T-helper 1 cell treated with Interleukin-12 subunit alpha and Interleukin-12 subunit beta and Interleukin-4 antibody, amounts not matched to agents 30 ng/mL and 1 ng/mL, for 36 hours (primary cell): ENCODE measurements around the gene RPRD1B. TPM values are rescaled to one million over a fixed set of nuclear protein-coding genes. Genes with fewer than 3 reads are reported as not detected.

Experiments used
- intact Hi-C: fragments of 100-400 bp; cut with micrococcal nuclease; formaldehyde crosslinking; loops from one replicate; pipeline ENCODE4 v1.15.1; 2024
- total RNA-seq: library from RNA; stranded (reverse); gene quantifications from 2 replicates; pipeline ENCODE4 v1.2.3, GENCODE V29; 2022

The RPRD1B gene, protein sequence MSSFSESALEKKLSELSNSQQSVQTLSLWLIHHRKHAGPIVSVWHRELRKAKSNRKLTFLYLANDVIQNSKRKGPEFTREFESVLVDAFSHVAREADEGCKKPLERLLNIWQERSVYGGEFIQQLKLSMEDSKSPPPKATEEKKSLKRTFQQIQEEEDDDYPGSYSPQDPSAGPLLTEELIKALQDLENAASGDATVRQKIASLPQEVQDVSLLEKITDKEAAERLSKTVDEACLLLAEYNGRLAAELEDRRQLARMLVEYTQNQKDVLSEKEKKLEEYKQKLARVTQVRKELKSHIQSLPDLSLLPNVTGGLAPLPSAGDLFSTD
- 51.9 and 55.6 TPM in 2 replicates for total RNA-seq

DNA sequence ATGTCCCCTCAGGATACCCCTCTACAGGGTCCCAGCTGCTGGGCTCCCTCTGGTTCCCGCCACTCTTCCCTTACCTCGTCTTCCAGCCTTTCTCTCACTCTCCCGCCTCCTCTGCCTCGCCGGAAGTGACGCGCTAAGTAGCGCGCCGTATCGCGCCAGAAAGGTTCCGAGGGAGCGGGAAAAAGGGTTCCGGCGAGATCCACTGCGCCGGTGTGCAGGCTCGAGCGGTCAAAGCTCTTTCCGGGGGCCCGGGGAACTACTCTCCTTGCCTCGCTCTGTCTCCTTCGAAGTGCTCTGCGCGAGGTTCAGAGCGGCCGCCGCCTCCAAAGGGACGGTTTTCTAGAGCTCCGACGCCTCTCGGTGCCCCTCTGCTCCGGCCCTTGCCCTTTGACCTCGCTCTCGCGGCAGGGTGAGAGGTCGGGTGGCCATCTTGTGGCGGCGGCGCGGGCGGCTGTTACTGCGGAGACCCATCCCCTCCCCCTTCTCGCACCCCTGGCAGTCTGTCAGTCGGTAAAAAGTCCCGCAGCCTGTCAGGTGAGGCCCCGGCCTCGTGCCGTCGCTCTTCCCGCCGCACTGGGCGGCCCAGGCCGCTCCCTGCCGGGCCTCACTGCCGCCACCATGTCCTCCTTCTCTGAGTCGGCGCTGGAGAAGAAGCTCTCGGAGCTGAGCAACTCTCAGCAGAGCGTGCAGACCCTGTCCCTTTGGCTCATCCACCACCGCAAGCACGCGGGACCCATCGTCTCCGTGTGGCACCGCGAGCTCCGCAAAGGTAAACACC lies at the start of gene RPRD1B, which contains the start of gene TTI1:
Gene RPRD1B, plus strand, starts transcription at position 417 of the 778 bp plus-strand sequence. Its CDS starts 202 bp downstream, at position 619.
Gene TTI1, minus strand, starts transcription at position 127 of the 778 bp plus-strand sequence. CDS start 19,640 bp downstream, outside the sequence.
- intact Hi-C loops = loop anchor here (1.0 to 10.0 kb wide), 9 partner anchors 24 to 839 kb away; partner anchors contain the start of genes BLCAP, MANBAL, RALGAPB and SNHG17

DNA sequence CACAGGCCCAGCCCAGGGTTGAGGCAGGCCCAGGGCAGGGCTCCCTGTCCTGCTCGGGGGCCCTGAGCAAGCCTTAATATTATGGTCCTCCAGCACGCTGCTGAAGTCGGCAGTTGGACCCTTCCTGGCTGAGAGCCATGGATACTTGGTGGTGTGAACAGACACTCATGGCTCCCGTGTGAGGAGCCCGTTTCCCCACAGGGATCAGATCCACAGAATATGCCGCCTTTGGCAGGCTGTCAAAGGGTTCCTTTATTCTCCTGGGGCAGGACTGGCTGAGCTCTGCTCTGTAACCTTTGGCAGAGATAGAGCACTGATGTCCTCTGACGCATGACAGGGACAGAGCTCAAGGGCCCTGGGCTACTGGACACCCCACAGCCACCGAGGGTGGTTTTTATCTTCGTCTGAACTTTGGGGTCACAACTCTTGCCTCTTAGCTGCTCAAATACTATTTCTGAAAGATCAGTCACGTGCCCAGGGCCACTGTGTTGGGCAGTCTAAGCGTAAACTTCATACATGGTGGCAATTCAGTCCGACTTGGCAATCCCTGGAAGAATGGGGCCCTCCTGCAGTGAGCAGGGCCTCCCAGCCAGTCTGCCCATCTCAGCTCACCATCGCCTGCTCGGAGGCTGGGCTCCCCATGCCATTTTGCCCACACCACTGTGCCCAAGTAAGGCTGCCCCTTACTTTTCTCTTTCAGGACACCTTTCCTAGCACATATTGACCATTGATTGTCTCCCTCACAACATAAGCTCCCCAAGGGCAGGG lies 49.3 kb upstream of the RPRD1B start:
- intact Hi-C loops = no loop called here

DNA sequence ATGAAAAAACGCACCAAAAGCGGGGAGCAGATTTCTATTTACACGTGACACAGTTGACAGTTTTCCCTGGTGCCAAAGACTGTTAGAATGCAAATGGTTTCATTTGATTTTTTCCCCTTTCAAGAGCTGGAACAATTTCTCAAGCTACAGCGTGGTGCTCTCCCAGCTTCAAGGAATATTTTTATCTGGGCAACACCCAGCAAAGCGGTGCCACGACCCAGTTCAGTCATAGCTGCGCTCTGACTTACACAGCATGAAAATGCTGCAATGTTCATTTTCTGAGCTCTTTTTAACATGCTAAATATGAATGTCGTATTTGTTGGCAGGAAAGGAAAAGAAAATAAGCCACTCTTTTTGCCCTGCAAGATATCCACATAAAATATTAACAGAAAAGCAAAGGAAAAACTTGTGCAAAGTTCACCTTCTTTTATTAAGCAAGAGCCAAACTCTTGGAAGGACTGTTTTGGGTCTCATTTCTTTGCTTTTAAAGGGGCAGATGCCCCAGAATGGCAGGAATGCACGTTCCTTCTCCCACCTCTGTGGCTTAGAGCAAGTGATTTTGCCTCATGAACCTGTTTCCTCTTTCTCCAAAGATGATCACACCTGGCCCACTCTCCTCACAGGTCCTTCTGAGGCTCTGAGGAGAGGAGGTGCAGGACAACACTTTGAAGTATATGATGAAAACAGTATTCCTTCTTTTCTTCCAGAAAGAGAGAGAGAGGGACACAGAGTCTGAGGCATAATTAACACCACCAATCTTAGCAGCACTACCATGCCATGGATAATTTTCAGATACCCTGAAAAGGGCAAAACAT lies 47.3 kb upstream of the RPRD1B start:
- intact Hi-C loops = no loop called here

DNA sequence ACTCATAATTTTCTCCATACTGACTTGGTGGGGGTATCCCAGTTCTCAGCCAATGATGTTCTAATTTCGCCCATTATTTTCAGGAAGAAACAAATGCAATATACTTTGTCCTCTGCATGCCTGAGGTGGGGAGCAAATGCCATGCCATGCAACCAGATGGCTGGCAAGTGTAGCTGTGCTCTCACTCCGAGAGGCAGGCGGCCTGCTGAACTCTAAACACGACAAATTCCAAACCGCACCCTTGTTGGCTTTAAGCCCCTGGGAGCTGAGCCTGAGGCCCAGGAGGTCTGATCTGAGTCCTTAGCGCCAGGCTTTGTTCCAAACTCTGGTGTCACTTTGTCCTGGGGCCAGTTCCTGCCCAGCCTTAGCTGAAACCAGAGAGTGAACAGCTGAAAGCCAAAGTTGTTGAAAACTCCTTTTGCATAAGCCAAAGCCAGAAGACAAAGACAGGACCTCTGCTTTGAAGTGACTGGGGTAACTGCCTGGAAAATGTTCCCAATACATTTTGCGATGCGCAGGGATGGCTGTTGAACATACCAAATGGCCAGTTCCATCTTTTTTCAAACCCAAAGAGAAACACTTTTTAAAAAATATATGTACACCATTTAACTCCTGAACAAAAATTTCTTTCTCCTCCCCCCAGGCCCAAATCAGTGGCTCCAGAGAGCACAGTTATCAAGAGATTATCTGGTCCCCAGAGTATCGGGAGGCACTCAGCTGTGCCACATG lies 46.5 kb upstream of the RPRD1B start:
- intact Hi-C loops = no loop called here

DNA sequence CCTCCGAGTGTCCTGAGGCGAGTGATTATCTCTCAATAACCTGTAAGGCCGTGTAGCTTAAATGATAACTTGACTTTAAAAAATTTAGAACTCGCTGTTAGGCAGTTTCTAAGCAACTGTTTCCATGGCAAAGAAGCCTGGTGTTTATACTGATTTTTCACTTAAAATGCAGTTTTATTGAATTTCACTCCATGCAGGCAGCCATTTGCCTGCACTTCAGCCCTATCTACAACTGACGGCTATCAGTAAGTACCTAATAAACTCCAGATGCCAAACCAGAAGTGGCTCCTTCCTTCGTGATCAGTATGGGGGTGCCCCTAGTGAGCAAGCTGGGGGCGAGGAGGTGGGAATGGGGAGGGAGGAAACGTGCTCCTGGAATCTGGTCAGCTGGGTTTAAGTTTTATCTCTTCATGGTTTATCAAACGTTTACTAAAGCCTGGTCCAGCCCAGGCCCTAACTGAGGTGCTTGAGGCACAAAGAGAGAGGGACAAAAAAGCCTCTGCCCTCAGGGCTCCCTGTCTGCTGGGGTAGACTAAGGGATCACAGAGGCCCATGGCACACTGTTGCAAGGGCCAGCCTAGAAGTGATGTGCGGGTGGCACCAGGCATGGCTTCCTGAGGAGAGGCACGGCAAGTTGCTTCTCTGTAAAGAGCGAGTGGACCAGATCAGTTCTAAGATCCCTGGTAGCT lies 45.8 kb upstream of the RPRD1B start:
- intact Hi-C loops = no loop called here

DNA sequence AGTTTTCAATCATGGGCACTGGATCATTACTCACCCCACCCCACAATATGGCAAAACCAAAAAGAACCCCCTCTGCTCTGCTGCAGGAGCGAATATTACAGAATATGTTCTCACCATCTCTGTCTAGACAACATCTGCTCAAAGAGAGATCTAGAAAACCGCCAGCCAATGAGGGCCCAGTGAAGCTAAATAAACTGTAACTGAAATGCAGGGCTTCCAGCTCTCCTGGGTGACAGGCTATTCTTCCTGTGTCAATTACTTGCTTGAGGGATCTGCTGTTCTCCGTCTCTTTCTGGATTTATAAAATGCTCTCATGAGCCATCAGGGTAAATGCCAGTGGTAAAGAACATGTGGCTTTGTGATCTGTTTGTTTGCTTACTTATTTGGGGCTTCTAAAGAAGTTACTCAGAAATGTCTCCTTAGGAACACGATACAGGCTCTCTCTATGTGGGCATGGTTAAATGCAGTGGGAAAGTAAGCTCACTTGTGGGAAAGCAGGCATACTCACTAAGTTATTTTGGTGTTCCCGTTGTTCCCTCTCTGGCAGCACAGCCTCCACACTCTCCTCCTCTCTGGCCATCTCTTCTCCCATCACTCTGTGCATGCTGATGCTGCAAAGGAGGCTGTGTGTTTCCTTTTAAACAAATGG lies 45.1 kb upstream of the RPRD1B start:
- intact Hi-C loops = no loop called here

DNA sequence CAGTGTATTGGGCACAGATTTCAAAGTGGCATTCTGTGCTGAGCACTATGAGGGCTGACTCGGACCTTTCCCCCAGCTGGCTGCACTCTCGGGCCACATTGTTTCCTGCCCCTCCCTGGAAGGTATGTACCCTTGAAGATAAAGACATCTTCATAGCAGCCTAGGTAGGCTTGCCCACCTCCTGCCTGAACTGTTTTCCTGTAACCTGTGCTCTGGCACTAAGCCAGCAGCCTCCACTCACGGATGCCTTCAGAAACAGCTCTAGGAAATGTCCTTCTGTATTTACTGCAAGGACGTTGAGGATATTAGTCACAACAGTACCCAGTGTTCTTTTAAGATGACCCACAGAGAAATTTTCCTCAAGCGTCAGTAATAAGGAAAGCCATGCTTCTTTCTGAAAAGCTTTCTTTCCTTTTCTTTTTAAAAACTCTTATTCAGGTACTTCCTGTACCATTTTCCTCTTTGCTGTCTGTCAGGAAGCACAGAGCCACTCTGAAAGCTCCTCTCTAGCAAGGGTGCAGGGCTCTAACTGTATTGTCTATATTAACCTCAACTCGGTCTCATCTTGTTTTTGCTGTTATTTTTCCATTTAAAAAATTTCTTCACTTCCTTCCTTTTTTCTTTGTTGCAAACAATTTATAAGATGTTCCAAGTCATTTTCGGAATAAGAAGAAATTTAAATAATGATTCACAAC lies 43.8 kb upstream of the RPRD1B start:
- intact Hi-C loops = loop anchor here (1.0 to 5.0 kb wide), 4 partner anchors 44 to 296 kb away; partner anchors contain the start of genes RPRD1B, TTI1 and VSTM2L

DNA sequence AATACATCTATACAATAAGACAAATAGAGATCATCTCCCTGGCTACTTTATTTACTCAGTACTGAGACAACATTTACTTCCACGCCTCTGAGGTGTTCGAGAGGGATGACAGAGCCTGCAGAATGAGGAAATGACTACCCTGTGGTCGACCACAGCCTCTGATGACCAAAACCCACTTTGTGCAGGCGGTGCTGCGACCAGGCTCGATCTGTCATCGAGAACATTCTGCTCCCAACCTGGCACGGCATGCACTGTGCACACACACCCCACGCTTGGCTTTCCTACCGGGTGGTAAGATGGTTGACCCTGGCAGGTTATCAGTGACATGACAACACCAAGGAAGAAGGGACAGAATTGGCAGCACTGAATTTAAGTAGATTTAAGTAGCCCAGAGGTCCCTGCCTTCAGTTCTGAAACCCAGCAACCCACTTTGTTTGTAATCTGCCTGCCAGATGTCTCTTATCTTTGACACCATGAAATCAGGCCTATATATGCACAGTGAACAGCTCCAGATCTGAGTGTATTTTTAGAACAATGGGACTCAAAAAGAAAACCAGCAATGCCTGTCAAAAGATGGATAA lies 42.9 kb upstream of the RPRD1B start:
- intact Hi-C loops = loop anchor here (1.0 to 5.0 kb wide), 4 partner anchors 43 to 297 kb away; partner anchors contain the start of genes RPRD1B, TTI1 and VSTM2L

DNA sequence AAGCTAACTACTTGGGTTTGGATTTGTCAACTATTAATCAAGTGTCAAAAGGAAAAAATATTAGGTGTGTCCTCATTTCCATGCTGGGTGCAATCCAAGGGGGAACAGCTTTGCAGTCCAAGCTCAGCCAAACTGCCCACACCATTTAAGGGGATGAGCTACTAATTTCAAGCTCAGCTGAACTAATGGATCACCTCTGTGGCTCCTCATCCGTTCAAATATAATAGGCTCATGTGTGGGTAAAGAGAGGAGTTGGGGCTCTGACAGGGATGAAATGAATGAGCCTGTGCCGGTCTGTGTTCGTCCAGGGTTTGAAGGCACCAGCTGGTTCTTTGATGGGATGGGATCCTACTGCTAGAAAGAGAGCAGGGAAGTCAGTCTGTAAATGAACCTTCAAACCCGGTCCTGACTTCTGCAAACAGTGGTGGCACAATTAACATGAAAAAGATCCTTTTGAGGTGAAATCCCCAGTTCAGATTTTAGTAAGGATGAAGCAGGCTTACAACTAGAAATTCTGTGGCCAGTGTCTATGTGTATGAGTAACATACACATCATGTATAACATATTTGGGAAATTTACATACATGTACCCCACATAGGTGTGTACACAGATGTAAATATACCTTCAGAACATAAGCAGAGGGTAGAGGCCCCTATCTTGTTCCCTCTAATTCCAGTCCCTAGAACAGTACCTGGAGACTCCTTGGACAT lies 42.2 kb upstream of the RPRD1B start:
- intact Hi-C loops = loop anchor here (2.0 to 5.0 kb wide), 2 partner anchors 89 to 231 kb away; partner anchors contain the start of gene VSTM2L

DNA sequence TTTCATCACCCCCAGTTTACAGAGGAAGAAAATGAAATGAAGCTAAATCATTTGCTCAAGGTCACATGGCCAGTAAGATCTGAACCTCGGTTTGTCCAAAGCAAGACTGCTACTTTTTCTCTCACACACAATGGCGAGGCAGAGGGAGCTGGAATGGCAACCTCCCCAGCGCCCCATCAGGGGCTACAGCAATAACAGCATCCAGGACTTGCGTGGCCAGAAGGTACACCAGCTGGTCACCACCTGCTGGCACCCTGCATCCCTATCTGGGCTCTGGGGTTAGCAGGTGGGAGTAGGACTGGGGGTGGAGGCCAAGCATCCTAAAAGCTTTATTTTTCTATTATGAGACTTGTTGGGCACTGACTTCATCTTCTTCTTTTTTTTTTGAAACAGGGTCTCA lies 41.6 kb upstream of the RPRD1B start:
- intact Hi-C loops = loop anchor here (2.0 to 5.0 kb wide), 3 partner anchors 89 to 339 kb away; partner anchors contain the start of gene VSTM2L

DNA sequence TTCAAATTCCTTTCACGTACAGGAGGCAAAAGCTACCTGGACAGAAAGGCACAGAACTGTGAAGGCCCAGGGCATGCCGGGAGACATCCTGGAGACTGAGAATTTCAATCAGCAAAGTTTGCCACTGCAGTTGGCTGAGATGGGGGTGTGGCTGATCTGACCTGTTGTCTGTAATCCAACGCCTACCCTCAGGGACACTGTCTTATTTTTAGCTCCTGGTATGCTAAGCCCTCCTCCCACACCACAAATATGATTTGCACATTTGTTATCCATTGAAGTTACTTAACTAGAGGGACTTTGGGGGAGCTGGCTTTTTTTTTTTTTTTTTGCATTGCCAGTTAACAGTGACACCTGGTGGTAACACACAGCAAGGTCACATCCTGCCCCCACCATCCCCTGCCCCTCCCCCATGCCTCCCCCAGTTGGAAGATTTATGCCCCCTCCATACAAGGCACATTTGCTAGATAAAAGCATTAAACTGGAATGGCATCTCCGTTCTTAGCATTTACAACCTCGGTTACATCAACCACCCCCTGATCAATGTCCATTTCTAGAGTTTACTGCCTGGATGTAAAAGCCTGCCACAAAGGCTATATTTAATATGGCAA lies 40.6 kb upstream of the RPRD1B start:
- intact Hi-C loops = loop anchor here (1.0 to 5.0 kb wide), 4 partner anchors 229 to 429 kb away; no protein-coding TSS in a partner anchor

DNA sequence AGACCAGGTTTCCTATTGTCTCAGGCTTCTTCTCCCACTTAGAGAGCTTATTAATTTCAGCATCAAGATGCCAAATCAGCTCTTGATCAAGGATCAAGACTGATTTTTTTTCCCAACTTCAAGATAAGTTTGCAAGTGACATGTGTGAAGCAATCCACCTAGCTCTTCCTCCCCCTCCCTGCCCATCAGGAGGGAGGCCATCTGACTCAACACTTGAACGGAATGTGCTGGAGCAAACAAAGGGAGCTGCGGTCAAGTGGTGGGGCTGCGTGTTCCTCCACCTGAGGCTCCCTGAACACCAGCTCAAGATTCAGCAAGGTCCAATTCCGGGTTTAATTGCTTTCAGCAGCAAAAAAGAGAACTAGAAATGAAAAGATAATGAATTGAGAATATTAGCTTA lies 39.0 kb upstream of the RPRD1B start:
- intact Hi-C loops = loop anchor here (5.0 kb wide), 1 partner anchor 228 kb away; no protein-coding TSS in a partner anchor

DNA sequence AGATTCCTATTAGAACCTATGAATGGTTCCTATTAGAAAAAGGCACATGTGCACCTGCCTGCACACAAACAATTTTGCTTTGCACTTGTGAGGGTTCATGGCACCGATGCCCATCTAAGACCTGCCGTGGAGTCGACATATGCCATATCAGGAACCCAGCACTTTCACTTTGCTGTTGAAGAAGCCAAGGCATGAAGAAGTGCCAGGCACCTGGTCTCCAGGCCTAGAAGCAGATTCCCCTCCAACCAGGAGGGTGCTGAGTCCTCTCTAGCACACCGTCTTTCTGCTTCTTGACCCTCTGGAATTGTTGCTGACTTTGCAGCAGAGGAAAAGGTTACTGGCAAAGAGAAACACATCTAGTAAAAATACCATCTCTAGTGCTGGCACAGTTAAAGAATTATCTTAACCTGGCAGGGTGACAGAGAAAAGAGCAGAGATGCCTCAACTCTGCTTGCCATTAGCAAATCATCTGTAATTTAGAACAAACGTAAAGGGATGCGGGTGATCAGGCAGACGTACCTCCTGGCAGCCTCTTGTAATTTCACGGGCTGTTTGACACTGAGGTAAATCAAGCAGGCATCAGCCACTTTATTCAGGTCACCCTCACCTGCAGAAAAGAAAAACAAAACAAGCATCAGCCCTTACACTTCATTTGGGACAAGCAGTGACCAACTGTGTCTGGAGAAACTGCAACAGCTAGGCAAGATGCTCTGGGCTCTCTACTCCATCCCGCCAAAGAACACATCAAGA lies 37.5 kb upstream of the RPRD1B start:
- intact Hi-C loops = no loop called here

DNA sequence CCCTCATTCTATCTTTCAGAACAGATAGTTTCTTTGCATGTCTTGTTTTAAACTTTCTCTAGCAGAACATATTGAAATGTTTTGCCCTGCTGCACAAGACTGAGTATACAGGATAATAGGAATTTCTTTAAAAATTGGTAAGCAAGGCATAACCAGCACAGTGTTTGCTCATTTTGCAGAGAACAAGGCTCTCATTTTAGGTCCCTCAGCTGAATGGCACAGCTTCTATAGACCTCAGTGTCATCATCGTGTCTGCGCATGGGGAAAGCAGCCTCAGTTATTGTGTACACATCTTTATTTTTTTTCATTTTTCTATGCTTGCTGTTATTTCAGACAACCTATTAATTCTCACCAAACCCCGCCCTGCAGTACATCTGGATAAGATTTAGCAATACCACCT lies 36.0 kb upstream of the RPRD1B start:
- intact Hi-C loops = no loop called here

DNA sequence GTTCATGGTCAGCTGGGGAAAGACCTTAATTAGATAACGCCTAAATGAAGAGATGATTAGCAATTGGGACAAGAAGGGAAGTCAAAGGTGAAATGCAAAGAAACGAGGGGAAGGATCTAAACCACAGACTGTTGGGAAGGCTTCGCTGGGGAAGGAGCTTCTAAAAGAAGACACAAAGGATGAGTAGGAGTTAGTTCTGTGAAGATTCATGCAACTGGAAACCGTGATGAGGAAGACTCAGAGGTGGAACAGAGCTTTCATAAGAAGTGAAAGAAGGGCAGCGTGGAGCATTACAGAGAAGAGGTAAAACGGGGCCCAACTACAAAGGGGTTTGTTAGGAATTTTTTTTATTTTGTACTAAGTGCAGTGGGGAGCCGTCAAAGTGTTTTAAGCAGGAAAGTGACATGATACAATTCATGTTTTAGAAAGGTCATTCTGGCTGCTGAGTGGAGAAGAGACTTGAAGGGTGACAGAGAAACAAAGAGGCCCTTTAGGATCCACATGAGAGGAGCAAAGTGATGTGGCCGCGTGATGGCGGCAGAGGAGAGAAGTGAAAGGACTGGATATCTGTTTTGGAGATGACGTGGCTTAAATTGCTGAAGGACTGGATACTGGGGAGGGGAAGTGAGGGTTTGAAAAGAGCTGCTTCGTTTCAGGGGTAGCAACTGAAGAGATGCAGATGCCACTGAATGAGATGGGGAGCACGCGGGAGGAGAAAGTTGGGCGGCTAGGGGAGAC lies 33.9 kb upstream of the RPRD1B start:
- intact Hi-C loops = no loop called here
